Caco-2 (cell line): ENCODE measurements around the gene MFNG. TPM values are rescaled to one million over a fixed set of nuclear protein-coding genes. Genes with fewer than 3 reads are reported as not detected.
A peak's percentile ranks its signal among the peaks of the same experiment; 100 is the strongest.

Experiments
- BruUV-seq: library from RNA; stranded (reverse); fragments of 400-500 nt; replicated peaks from 2 replicates; lab custom pipeline; 2021; lab: Mats Ljungman, UMichigan
- CTCF ChIA-PET: fragments of 300-600 bp; sonication (Branson Sonifier 250); formaldehyde crosslinking; loops from one replicate; lab custom pipeline; 2022; ENCODE audit warnings: antibody characterized with exemption; lab: Charles Lee
- POLR2A ChIA-PET: fragments of 300-600 bp; sonication (Branson Sonifier 250); formaldehyde crosslinking; loops from one replicate; lab custom pipeline; 2022; ENCODE audit warnings: antibody characterized with exemption; lab: Charles Lee
- DNase-seq, 2 experiments: peaks; one replicate each; pipeline versions ENCODE4 v3.0.0 to v3.0.0-alpha.2; 2020 to 2022
- H3K27me3 ChIP-seq: replicated peaks from 2 replicates; pipeline ENCODE4 v1.6.0; 2011; ENCODE audit warnings: low read length; ENCODE audit not compliant: control insufficient read depth, insufficient read depth
- H3K36me3 ChIP-seq: 2 replicates; pipeline ENCODE4 v1.5.1; 2011; ENCODE audit warnings: low read length; ENCODE audit not compliant: control insufficient read depth, insufficient read depth
- H3K4me1 ChIP-seq: fragments of 250-450 bp; sonication (Bioruptor Pico); 2 replicates; pipeline ENCODE4 v1.5.1; 2020; ENCODE audit warnings: mild to moderate bottlenecking
- H3K4me3 ChIP-seq: 2 replicates; pipeline ENCODE4 v1.5.1; 2011; ENCODE audit warnings: low read depth, mild to moderate bottlenecking, control low read depth, low read length
- H3K9me3 ChIP-seq: fragments of 250-450 bp; sonication (Bioruptor Pico); 2 replicates; pipeline ENCODE4 v1.5.1; 2020; ENCODE audit warnings: mild to moderate bottlenecking, moderate library complexity
- H3K27ac Mint-ChIP-seq: one replicate; pipeline ENCODE4 v1.8.0; 2022; ENCODE audit warnings: mixed read lengths; ENCODE audit not compliant: unreplicated experiment
- H3K27me3 Mint-ChIP-seq: one replicate; pipeline ENCODE4 v1.8.0; 2022; ENCODE audit warnings: mixed read lengths; ENCODE audit not compliant: insufficient read depth, unreplicated experiment
- H3K36me3 Mint-ChIP-seq: one replicate; pipeline ENCODE4 v1.8.0; 2022; ENCODE audit warnings: mild to moderate bottlenecking, mixed read lengths; ENCODE audit not compliant: insufficient read depth, unreplicated experiment
- H3K4me1 Mint-ChIP-seq: one replicate; pipeline ENCODE4 v1.8.0; 2022; ENCODE audit warnings: low read depth, mixed read lengths; ENCODE audit not compliant: unreplicated experiment
- H3K4me3 Mint-ChIP-seq: one replicate; pipeline ENCODE4 v1.8.0; 2022; ENCODE audit warnings: mild to moderate bottlenecking, moderate library complexity, mixed read lengths; ENCODE audit not compliant: unreplicated experiment
- H3K9me3 Mint-ChIP-seq: one replicate; pipeline ENCODE4 v1.8.0; 2022; ENCODE audit warnings: mixed read lengths; ENCODE audit not compliant: unreplicated experiment
- intact Hi-C: fragments of 100-400 bp; cut with micrococcal nuclease; formaldehyde crosslinking; loops from one replicate; pipeline ENCODE4 v1.10.0; 2022; ENCODE audit not compliant: unreplicated experiment
- total RNA-seq: library from RNA; stranded (reverse); gene quantifications from 2 replicates; pipeline ENCODE4 v1.2.3, GENCODE V29; 2022
- TF ChIP-seq, protein P1 (sequence below), 2 experiments: fragments of 200-600 bp in 1 of 2; IDR thresholded peaks; 1 replicate in 1 of 2; 2 replicates in 1 of 2; pipeline versions ENCODE4 v1.5.1 to v1.8.0; 2011 to 2022; ENCODE audit warnings: antibody characterized with exemption in 1 of 2, control low read depth in 1 of 2, inconsistent platforms in 1 of 2, low read depth in 1 of 2, low read length in 1 of 2, mild to moderate bottlenecking in 1 of 2, moderate library complexity in 1 of 2; ENCODE audit not compliant: insufficient read depth in 1 of 2, severe bottlenecking in 1 of 2, unreplicated experiment in 1 of 2

The MFNG gene
- total RNA-seq, 1 experiment from 2014 or later: 3.6 TPM

DNA sequence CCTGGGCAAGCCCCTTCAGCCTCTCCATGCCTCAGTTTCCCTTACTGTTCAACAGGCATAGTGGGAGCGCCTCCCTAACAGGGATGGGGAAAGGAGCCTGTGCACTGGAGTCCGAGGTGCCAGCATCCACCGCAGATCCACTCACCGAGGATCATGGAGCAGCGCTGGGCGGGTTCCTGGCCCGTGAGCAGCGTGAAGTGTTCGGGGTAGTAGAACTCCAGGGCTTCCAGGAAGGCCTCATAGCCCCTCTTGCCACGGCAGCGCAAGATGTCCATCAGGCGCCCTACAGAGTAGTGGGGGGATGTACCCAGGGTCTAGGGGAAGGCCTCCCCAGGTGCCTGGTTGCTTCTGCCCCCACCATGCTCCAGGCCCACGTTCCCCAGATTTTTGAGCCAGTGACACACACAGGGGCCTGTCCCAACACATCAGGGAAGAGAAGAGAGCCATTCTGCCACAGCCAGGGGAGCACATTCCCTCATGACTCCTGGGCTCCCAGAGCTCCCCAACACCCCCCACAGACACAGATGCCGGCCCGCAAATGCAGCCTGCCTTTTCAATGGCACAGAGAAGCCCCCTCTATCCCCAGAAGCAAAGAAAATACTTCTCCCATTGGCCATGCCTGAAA is 31.8 kb upstream of the MFNG start:
- Mint-ChIP-seq H3K27ac (peak overlapping the region; percentile 69), H3K27me3 (no peaks in the 10 kb centered on the region), H3K4me3 (peak overlapping the region; percentile 86), H3K36me3 (peaks cover 19% of the 10 kb centered on the region), H3K9me3 (no peaks in the 10 kb centered on the region), H3K4me1 (peaks cover 14% of the 10 kb centered on the region)
- H3K36me3 ChIP-seq: peaks cover 6% of the 10 kb centered on the region; the same call in 1 of the 2 replicates
- ChIA-PET CTCF (no interaction called here), POLR2A (interaction anchor here (1.6 kb wide), 1 partner anchor 16 kb away, joined by 5 read pairs; no protein-coding TSS in a partner anchor)
- H3K27me3 ChIP-seq: no peaks in the 10 kb centered on the region
- BruUV-seq: no TSS peak
- no peak for DNase-seq
- H3K4me3 ChIP-seq: peak overlapping the region; percentile 63
- peaks cover 13% of the 10 kb centered on the region for H3K4me1 ChIP-seq
- H3K9me3 ChIP-seq: no peaks in the 10 kb centered on the region
- intact Hi-C loops: loop anchor here (2.0 kb wide), 1 partner anchor 15 kb away; no protein-coding TSS in a partner anchor
- TF ChIP-seq, protein P1, sequence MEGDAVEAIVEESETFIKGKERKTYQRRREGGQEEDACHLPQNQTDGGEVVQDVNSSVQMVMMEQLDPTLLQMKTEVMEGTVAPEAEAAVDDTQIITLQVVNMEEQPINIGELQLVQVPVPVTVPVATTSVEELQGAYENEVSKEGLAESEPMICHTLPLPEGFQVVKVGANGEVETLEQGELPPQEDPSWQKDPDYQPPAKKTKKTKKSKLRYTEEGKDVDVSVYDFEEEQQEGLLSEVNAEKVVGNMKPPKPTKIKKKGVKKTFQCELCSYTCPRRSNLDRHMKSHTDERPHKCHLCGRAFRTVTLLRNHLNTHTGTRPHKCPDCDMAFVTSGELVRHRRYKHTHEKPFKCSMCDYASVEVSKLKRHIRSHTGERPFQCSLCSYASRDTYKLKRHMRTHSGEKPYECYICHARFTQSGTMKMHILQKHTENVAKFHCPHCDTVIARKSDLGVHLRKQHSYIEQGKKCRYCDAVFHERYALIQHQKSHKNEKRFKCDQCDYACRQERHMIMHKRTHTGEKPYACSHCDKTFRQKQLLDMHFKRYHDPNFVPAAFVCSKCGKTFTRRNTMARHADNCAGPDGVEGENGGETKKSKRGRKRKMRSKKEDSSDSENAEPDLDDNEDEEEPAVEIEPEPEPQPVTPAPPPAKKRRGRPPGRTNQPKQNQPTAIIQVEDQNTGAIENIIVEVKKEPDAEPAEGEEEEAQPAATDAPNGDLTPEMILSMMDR (IDR thresholded peaks at IDR 0.05; ENCODE audit: insufficient read depth in 1 of 2, low read depth in 1 of 2, low read length in 1 of 2, severe bottlenecking in 1 of 2, unreplicated experiment in 1 of 2): no peak

GRCh38 chr22:37516456-37516855 is 30.3 kb upstream of the MFNG start:
- Mint-ChIP-seq H3K27me3 (no peaks in the 10 kb centered on the region), H3K4me3 (no peak overlapping the region), H3K36me3 (peaks cover 30% of the 10 kb centered on the region), H3K4me1 (peaks cover 15% of the 10 kb centered on the region), H3K27ac (no peak overlapping the region), H3K9me3 (no peaks in the 10 kb centered on the region)
- DNase-seq: no peak
- no peaks in the 10 kb centered on the region for H3K27me3 ChIP-seq
- CTCF ChIA-PET: no interaction called here
- POLR2A ChIA-PET: no interaction called here
- BruUV-seq: TSS peak; percentile 11
- H3K9me3 ChIP-seq: no peaks in the 10 kb centered on the region
- peaks cover 7% of the 10 kb centered on the region; the same call in 1 of the 2 replicates for H3K36me3 ChIP-seq
- H3K4me1 ChIP-seq: peaks cover 27% of the 10 kb centered on the region
- H3K4me3 ChIP-seq: no peak overlapping the region
- TF ChIP-seq, protein P1 (IDR thresholded peaks at IDR 0.05; ENCODE audit: insufficient read depth in 1 of 2, low read depth in 1 of 2, low read length in 1 of 2, severe bottlenecking in 1 of 2, unreplicated experiment in 1 of 2): no peak
- intact Hi-C loops: no loop called here

GRCh38 chr22:37515901-37516300 is 29.7 kb upstream of the MFNG start:
- BruUV-seq: no TSS peak
- H3K27me3 Mint-ChIP-seq: no peaks in the 10 kb centered on the region
- H3K4me1 Mint-ChIP-seq: peaks cover 15% of the 10 kb centered on the region
- no peak overlapping the region for H3K4me3 Mint-ChIP-seq
- Histone ChIP-seq H3K4me3 (no peak overlapping the region), H3K36me3 (peaks cover 7% of the 10 kb centered on the region; the same call in 1 of the 2 replicates), H3K27me3 (no peaks in the 10 kb centered on the region), H3K9me3 (no peaks in the 10 kb centered on the region), H3K4me1 (peaks cover 28% of the 10 kb centered on the region)
- peaks cover 30% of the 10 kb centered on the region for H3K36me3 Mint-ChIP-seq
- no peak overlapping the region for H3K27ac Mint-ChIP-seq
- DNase-seq: no peak
- H3K9me3 Mint-ChIP-seq: no peaks in the 10 kb centered on the region
- TF ChIP-seq, protein P1 (IDR thresholded peaks at IDR 0.05; ENCODE audit: insufficient read depth in 1 of 2, low read depth in 1 of 2, low read length in 1 of 2, severe bottlenecking in 1 of 2, unreplicated experiment in 1 of 2): no peak
- CTCF ChIA-PET: no interaction called here
- intact Hi-C loops: no loop called here
- POLR2A ChIA-PET: no interaction called here
